ENCODE data around the gene RET.

GRCh38 chr10:43079856-43080255 is 3.0 kb downstream of the RET start:
- no peak for TF ChIP-seq POLR2A (IDR thresholded peaks at IDR 0.05)
- TF ChIP-seq, protein P1, sequence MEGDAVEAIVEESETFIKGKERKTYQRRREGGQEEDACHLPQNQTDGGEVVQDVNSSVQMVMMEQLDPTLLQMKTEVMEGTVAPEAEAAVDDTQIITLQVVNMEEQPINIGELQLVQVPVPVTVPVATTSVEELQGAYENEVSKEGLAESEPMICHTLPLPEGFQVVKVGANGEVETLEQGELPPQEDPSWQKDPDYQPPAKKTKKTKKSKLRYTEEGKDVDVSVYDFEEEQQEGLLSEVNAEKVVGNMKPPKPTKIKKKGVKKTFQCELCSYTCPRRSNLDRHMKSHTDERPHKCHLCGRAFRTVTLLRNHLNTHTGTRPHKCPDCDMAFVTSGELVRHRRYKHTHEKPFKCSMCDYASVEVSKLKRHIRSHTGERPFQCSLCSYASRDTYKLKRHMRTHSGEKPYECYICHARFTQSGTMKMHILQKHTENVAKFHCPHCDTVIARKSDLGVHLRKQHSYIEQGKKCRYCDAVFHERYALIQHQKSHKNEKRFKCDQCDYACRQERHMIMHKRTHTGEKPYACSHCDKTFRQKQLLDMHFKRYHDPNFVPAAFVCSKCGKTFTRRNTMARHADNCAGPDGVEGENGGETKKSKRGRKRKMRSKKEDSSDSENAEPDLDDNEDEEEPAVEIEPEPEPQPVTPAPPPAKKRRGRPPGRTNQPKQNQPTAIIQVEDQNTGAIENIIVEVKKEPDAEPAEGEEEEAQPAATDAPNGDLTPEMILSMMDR (IDR thresholded peaks at IDR 0.05), result no peak
